ENCODE data around the gene KLC3.

KLC3 gene

GRCh38 chr19:45347570-45348366 lies 7.2 kb downstream of the KLC3 start:
- H3K4me3 ChIP-seq (replicated peaks in 1 of 2; ENCODE audit: low read depth in 2 of 2, low read length in 2 of 2), result no peak overlapping the region
- TF ChIP-seq CTCF (IDR thresholded peaks at IDR 0.05; ENCODE audit: low read depth, low read length), result no peak
- no peak for DNase-seq (ENCODE audit: low read depth in 2 of 2)

GRCh38 chr19:45348367-45349125 lies 8.0 kb downstream of the KLC3 start:
- DNase-seq (ENCODE audit: low read depth in 2 of 2), result no peak
- TF ChIP-seq CTCF (IDR thresholded peaks at IDR 0.05; ENCODE audit: low read depth, low read length), result no peak
- H3K4me3 ChIP-seq (replicated peaks in 1 of 2; ENCODE audit: low read depth in 2 of 2, low read length in 2 of 2), result no peak overlapping the region

GRCh38 chr19:45349126-45349415 lies 8.5 kb downstream of the KLC3 start:
- H3K4me3 ChIP-seq (replicated peaks in 1 of 2; ENCODE audit: low read depth in 2 of 2, low read length in 2 of 2), result no peak overlapping the region
- TF ChIP-seq CTCF (IDR thresholded peaks at IDR 0.05; ENCODE audit: low read depth, low read length), result no peak
- no peak for DNase-seq (ENCODE audit: low read depth in 2 of 2)

GRCh38 chr19:45349430-45349941 lies 8.9 kb downstream of the KLC3 start:
- DNase-seq (ENCODE audit: low read depth in 2 of 2), result no peak
- TF ChIP-seq CTCF (IDR thresholded peaks at IDR 0.05; ENCODE audit: low read depth, low read length), result no peak
- H3K4me3 ChIP-seq (replicated peaks in 1 of 2; ENCODE audit: low read depth in 2 of 2, low read length in 2 of 2), result no peak overlapping the region

GRCh38 chr19:45350477-45351058 lies 10.0 kb downstream of the KLC3 start:
- no peak for TF ChIP-seq CTCF (IDR thresholded peaks at IDR 0.05; ENCODE audit: low read depth, low read length)
- no peak for DNase-seq (ENCODE audit: low read depth in 2 of 2)
- no peak overlapping the region for H3K4me3 ChIP-seq (replicated peaks in 1 of 2; ENCODE audit: low read depth in 2 of 2, low read length in 2 of 2)

- no peak overlapping the region for H3K4me3 ChIP-seq (replicated peaks in 1 of 2; ENCODE audit: low read depth in 2 of 2, low read length in 2 of 2)
- DNase-seq (ENCODE audit: low read depth in 2 of 2), result no peak
- TF ChIP-seq CTCF (IDR thresholded peaks at IDR 0.05; ENCODE audit: low read depth, low read length), result no peak
Measured at GRCh38 chr19:45351401-45351952, 10.9 kb downstream of the KLC3 start.

Data from cardiac fibroblast (primary cell).